ENCODE measurements around the gene ARHGAP6.
"Not testable (repeated sequence)": the region's sequence is repeated elsewhere in the genome, so short reads cannot be mapped to it uniquely, and the experiment has no call there.

ARHGAP6 gene

GRCh38 chrX:11130136-11130535 lies 535.6 kb downstream of the ARHGAP6 start:
- DNase-seq = no peak

- no peak for DNase-seq
These were observed 536.1 kb downstream of the ARHGAP6 start for GRCh38 chrX:11129534-11130105.

GRCh38 chrX:11125060-11125459 lies 540.7 kb downstream of the ARHGAP6 start:
- DNase-seq = no peak

- DNase-seq = no peak
These were observed 541.6 kb downstream of the ARHGAP6 start for GRCh38 chrX:11124112-11124511.

- not testable (repeated sequence) for DNase-seq
These were observed 542.6 kb downstream of the ARHGAP6 start for GRCh38 chrX:11123087-11123486.

- DNase-seq = no peak
These were observed 546.3 kb downstream of the ARHGAP6 start for GRCh38 chrX:11119313-11119943.

- no peak for DNase-seq
These were observed 548.0 kb downstream of the ARHGAP6 start for GRCh38 chrX:11117745-11118144.

GRCh38 chrX:11113731-11114130 lies 552.0 kb downstream of the ARHGAP6 start:
- DNase-seq = no peak

- DNase-seq = no peak
These were observed 553.8 kb downstream of the ARHGAP6 start for GRCh38 chrX:11111947-11112346.

- DNase-seq = peak; percentile 32
These were observed 554.5 kb downstream of the ARHGAP6 start, which contains the start of gene HCCS for GRCh38 chrX:11111037-11111851. HCCS (plus strand) TSS chrX:11111332; CDS start chrX:11112061, 729 bp downstream.

GRCh38 chrX:11109968-11110367 lies 555.8 kb downstream of the ARHGAP6 start:
- DNase-seq = no peak

- no peak for DNase-seq
These were observed 557.3 kb downstream of the ARHGAP6 start for GRCh38 chrX:11108253-11108941.

GRCh38 chrX:11105080-11105479 lies 560.6 kb downstream of the ARHGAP6 start:
- no peak for DNase-seq

- DNase-seq = no peak
These were observed 562.0 kb downstream of the ARHGAP6 start for GRCh38 chrX:11103751-11104150.

- DNase-seq = no peak
These were observed 562.7 kb downstream of the ARHGAP6 start for GRCh38 chrX:11103006-11103405.

GRCh38 chrX:11100281-11101035 lies 565.3 kb downstream of the ARHGAP6 start:
- peak; percentile 33 for DNase-seq

- no peak for DNase-seq
These were observed 566.3 kb downstream of the ARHGAP6 start for GRCh38 chrX:11099465-11099864.

- no peak for DNase-seq
These were observed 567.8 kb downstream of the ARHGAP6 start for GRCh38 chrX:11097933-11098332.

GRCh38 chrX:11089802-11090201 lies 575.9 kb downstream of the ARHGAP6 start:
- no peak for DNase-seq
